GM12892 (cell line): ENCODE measurements around the gene TTC28.

Experiments
- DNase-seq: peaks from one replicate; pipeline ENCODE4 v3.0.0; 2011; ENCODE audit not compliant: insufficient read length
- FAIRE-seq: peaks from 2 replicates; lab custom pipeline; 2011; peaks lifted over from hg19 to GRCh38; lab: Jason Lieb, UNC
- POLR2A ChIP-seq: IDR thresholded peaks from 2 replicates; pipeline ENCODE4 v1.6.1; 2011; ENCODE audit warnings: low read depth, low read length, control low read depth
- POLR2AphosphoS5 ChIP-seq: IDR thresholded peaks from 2 replicates; pipeline ENCODE4 v1.6.1; 2011; ENCODE audit warnings: low read depth, low read length, control low read depth
- TAF1 ChIP-seq: IDR thresholded peaks from 2 replicates; pipeline ENCODE4 v1.6.1; 2011; ENCODE audit warnings: low read depth, mild to moderate bottlenecking, control low read depth, low read length, borderline replicate concordance

TTC28 gene

DNA sequence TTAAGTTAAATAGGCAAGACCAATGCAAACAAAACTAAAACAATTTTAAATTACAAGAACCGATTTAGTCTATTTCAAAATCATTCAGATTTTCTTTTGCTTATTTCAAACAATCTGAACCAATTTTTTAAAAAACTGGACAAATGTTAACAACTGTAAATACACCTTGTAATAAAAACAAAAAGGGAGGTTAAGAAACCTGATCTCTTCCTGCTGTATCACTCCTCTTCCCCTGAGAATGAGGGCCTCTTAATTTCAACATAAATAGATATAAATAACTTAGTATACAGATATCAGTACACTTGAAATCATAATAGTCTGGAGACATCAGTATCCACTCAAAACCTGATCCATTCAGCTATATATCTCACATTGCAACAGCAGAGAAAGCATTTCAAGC is 346.6 kb downstream of the TTC28 start:
- no peak for DNase-seq
- TF ChIP-seq POLR2A (no peak), TAF1 (no peak), POLR2AphosphoS5 (no peak)
- no peak for FAIRE-seq

DNA sequence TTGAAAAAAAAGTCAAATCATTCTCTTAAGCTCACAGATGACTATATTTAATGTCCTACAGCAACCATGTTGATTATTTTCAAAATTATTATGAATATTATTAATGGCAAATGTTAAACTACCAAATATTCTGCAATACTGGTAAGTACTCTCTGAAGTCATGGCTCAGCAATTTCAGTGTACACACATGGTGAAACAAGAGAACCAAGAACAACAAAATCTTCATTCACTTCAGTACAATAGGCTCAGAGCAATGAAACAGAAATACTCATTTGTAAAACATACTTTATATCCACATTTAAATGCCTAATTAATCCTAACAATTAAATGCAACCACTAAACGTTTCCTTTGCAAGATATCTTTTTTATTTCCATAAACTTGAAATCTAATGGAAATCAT is 347.2 kb downstream of the TTC28 start:
- no peak for DNase-seq
- no peak for TF ChIP-seq POLR2A
- no peak for TF ChIP-seq POLR2AphosphoS5
- TF ChIP-seq TAF1 = no peak
- FAIRE-seq = no peak

DNA sequence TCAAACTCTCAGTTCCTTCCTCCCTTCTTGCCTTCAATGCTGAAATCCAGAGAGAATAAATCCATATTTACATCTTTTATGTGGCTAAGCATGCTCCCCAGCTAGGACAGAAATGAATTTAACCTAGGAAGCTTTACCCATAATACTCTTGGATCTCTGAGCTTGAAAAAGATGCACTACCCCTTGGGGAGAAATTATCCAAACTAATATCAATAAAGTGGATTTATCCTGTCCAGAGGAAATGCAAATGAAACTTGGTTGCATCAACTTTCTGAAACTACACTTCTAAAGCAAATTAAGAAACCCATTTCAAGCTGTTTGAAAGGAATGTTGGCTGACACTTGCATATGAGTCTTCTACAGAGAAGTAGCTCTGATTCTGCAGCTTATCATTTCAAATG is 347.9 kb downstream of the TTC28 start:
- no peak for FAIRE-seq

DNA sequence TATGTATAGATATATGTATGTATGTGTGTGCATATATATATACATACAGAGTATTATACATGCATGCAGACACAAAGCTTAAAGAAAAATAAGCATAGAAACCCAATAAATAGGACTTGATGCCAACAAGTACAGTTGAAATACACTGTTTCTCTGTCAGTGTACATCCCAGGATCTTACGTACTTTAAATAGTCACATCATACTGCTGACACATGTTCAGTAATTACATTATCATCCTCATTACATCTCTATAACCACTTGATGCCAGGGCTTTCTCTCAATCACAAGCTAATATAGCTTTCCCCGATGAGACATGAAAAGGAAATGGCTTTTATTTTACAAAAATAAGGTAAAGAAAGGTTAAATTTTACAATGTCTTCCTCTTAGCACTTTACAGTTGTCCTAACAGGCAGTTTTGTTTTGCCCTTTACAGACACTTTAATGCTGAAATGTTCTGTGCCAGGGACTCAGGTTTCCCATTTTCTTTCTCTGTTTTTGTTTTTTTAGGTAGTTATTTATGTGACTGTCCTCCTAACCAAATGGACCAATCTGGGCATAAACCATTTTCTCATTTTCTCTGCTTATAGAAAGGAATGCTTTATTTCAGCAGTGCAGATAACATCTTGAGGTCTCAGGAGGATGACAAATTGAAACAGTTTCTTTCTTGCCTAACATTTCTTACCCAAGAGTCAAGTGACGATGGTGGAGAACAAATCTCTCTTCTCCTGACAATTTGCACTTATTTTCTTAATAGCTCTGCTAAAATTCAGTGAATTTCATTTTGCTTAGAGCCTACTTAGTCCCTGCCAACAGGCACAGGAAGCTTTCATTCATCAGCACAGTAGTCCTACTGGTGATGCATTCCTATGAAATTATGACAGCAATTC is 350.2 kb downstream of the TTC28 start:
- DNase-seq (no peak), FAIRE-seq (no peak)
- TF ChIP-seq POLR2A (no peak), TAF1 (no peak), POLR2AphosphoS5 (no peak)

More for the DNA sequence above, 347.9 kb downstream of the TTC28 start:
- DNase-seq = no peak
- no peak for TF ChIP-seq TAF1
- no peak for TF ChIP-seq POLR2A
- no peak for TF ChIP-seq POLR2AphosphoS5

DNA sequence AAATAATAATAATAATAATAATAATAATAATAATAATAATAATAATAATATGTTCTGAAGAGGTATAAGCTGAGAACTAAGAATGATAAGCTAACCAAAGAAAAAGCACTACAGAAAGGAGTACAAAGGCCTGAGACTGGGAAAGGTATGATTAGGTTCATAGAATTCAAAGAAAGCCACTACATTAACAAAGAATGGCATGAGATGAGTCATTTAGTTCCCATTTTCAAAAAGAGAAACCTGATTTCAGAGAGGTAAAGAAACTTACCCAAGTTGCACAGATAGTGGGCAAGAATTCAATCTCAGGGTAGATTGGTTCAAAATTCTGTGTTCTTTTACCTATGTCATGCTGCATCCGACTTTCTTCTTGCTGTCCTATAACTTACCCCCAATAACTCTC is 350.9 kb downstream of the TTC28 start:
- no peak for TF ChIP-seq POLR2A
- no peak for TF ChIP-seq POLR2AphosphoS5
- no peak for TF ChIP-seq TAF1
- FAIRE-seq (no peak), DNase-seq (no peak)

DNA sequence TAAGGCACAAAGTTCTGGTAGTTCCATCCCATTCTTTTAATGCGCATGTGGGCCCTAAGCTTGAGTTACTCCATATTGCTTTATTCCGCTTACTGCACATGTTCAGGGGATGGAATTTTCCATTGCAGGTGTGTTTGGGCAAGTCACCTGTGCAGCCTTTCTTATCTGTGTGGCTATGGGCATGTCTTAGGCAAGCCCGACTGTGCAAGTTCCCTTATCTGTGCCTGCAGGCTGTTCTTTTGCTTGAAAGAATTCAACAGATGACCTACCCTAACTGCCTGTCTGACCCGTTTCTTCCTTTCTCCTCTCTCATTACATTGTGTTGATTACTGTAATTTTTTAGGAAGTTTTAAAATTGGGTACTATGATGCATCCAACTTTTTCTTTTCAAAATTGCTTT is 363.6 kb downstream of the TTC28 start:
- DNase-seq (no peak), FAIRE-seq (no peak)
- no peak for TF ChIP-seq POLR2A
- TF ChIP-seq TAF1 = no peak
- TF ChIP-seq POLR2AphosphoS5 = no peak

DNA sequence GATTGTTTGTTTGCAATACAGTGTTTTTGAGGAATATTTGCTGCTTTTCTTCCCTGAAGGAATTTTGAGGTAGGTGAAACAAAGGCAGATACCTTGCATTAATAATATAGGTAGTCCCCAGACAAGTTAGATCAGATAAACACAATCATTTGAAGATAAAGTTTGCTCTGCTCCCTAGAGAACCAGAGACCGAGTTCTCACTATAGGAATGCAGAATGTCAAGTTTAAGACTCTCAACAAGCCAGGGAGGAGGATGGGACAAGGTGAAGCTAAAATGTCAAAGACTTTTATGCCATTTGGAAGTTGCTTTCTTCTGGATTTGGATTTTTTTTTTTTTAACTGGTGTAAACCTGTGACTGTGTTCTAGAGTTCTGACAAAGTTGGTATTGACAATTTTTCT is 364.7 kb downstream of the TTC28 start:
- TF ChIP-seq TAF1 = no peak
- no peak for TF ChIP-seq POLR2A
- no peak for TF ChIP-seq POLR2AphosphoS5
- no peak for DNase-seq
- no peak for FAIRE-seq

DNA sequence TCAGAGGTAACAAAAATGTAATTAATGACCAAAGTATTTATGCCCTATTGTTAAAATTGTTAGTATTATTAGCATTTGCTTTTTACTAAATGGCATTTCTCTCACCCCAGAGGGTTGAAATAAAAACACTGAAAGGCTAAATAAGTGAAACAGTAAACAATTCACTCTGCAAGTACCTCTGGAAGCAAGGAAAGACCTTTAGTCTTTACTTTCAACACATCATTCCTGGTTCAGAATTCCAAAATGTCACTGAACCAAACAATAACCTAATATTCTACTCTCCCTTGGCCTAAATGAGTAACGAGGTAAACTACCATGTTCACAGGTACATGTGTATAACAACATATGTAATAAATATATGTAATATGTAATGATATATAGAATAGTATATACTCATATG is 369.3 kb downstream of the TTC28 start:
- no peak for FAIRE-seq
- no peak for DNase-seq
- TF ChIP-seq POLR2A (no peak), TAF1 (no peak), POLR2AphosphoS5 (no peak)

DNA sequence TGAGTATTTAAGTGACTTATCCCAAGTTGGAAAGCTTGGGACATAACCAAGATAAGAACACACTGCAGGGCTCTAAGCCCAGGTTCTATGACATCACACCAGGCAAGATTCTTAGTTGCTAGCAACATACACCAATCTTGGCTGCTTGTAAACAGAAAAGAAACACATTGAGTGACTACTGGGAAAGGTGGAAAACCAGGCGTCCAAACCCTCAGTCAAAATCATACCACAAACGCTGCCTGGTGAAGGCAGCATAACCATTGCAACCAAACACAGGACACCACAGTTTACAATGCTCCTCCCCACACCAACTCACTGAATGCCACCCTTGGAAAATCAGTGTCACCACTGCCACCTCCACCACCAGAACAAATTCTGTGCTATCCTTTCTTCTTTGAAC is 379.9 kb downstream of the TTC28 start:
- no peak for FAIRE-seq
- TF ChIP-seq POLR2AphosphoS5 = no peak
- TF ChIP-seq TAF1 = no peak
- TF ChIP-seq POLR2A = no peak
- no peak for DNase-seq

DNA sequence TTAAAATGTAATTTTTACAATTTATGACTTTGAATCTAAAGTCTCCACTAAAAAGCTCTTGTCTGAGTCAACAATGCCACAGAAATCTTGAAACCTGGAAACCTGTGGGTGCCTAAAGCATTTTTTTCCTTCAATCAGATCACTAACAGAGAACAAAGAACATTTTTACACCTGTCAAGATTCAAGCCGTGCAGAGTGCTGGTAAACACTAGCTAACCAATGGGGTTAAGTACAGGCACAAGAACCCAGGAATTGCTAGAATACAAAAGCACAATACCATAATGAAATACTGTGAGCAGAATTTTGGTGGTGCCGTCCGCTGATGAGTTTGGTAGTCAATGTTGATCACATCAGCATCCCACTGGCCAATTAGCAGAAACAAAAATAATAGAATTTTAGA is 380.3 kb downstream of the TTC28 start:
- no peak for TF ChIP-seq POLR2AphosphoS5
- TF ChIP-seq TAF1 = no peak
- TF ChIP-seq POLR2A = no peak
- no peak for FAIRE-seq

DNA sequence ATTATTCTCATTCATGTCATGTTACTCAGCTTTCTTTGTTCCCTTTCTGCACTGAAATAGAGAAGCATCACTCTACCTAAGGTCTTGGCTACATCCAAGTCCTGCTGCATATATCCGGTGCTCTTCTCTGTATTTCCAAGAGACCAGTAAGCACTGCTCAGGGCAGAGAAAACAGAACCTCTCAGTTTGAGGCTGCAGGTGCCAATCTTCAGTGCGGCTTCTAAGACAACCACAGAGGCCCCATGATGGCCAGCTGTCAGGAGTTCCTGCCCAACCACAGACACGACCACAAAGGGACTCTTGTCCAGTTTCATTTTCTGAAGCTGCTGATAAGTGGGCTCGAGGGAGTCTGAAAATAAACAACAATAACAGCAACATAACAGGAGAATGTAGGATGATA is 382.1 kb downstream of the TTC28 start:
- TF ChIP-seq POLR2AphosphoS5 = no peak
- TF ChIP-seq POLR2A = no peak
- no peak for TF ChIP-seq TAF1
- DNase-seq (no peak), FAIRE-seq (no peak)

More for the DNA sequence above, 380.3 kb downstream of the TTC28 start:
- no peak for DNase-seq

DNA sequence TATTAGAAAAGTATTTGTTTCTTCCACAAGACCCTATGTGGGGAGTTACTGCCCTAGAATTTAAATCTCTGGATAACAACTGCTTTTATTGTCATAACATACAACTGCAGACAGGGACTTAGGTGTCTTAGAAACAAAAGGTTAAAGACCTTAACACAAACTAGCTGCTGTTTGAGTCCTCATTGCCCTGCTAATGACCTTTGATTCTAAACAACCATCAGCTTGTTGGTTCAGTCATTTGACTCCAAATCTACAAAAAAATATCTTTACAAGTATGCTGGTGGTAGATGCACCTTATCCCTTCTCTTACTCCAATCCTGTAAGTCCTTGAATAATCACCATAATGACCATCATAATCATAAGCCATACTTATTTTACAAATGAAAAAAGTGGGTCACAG is 383.2 kb downstream of the TTC28 start:
- FAIRE-seq = no peak
- no peak for TF ChIP-seq POLR2AphosphoS5
- no peak for TF ChIP-seq TAF1
- TF ChIP-seq POLR2A = no peak

More for the DNA sequence above, 383.2 kb downstream of the TTC28 start:
- no peak for DNase-seq
